SKM-1 (cell line): ENCODE data around the gene CLDND1.
A peak's percentile ranks its signal among the peaks of the same experiment; 100 is the strongest.

Experiments
- DNase-seq: peaks from one replicate; lab custom pipeline; 2025; ENCODE audit not compliant: unreplicated experiment; lab: John Stamatoyannopoulos, UW

CLDND1 gene

GRCh38 chr3:98521897-98522543 lies 682 bp downstream of the CLDND1 start:
- DNase-seq: no peak

GRCh38 chr3:98519351-98519750 lies 3.4 kb downstream of the CLDND1 start:
- no peak for DNase-seq

- DNase-seq: no peak
Observed at GRCh38 chr3:98518816-98519215, 3.9 kb downstream of the CLDND1 start.

GRCh38 chr3:98514948-98515347 lies 7.8 kb downstream of the CLDND1 start:
- DNase-seq: no peak

- DNase-seq: no peak
Observed at GRCh38 chr3:98513736-98514135, 9.0 kb downstream of the CLDND1 start.

- DNase-seq: peak; percentile 50
Observed at GRCh38 chr3:98513091-98513511, 9.6 kb downstream of the CLDND1 start.

GRCh38 chr3:98512576-98512975 lies 10.1 kb downstream of the CLDND1 start:
- DNase-seq: no peak

GRCh38 chr3:98508582-98508981 lies 14.1 kb downstream of the CLDND1 start:
- no peak for DNase-seq

GRCh38 chr3:98504539-98504938 lies 18.2 kb downstream of the CLDND1 start:
- no peak for DNase-seq

GRCh38 chr3:98501863-98502576 lies 20.7 kb downstream of the CLDND1 start:
- no peak for DNase-seq

- DNase-seq: no peak
Observed at GRCh38 chr3:98501270-98501669, 21.4 kb downstream of the CLDND1 start.

- DNase-seq: no peak
Observed at GRCh38 chr3:98500019-98500418, 22.7 kb downstream of the CLDND1 start.

- DNase-seq: no peak
Observed at GRCh38 chr3:98497381-98497780, 25.3 kb downstream of the CLDND1 start, which contains the start of gene OR5K2. Gene OR5K2 (plus strand): TSS chr3:98497681. CDS start chr3:98497681, 0 bp downstream.

GRCh38 chr3:98483626-98484025 lies 39.1 kb downstream of the CLDND1 start:
- no peak for DNase-seq

- DNase-seq: no peak
Observed at GRCh38 chr3:98482717-98483482, 39.8 kb downstream of the CLDND1 start.
